GM12873 (cell line): ENCODE measurements around the gene CNTN4.
A peak's percentile ranks its signal among the peaks of the same experiment; 100 is the strongest.

ENCODE experiments used
- TF ChIP-seq, protein P1 (sequence below): IDR thresholded peaks from 2 replicates; pipeline ENCODE4 v1.5.1; 2012; ENCODE audit warnings: low read depth, mild to moderate bottlenecking, moderate library complexity, low read length, control low read depth; ENCODE audit not compliant: insufficient read depth; ENCODE audit errors: missing control alignments

CNTN4 gene

DNA sequence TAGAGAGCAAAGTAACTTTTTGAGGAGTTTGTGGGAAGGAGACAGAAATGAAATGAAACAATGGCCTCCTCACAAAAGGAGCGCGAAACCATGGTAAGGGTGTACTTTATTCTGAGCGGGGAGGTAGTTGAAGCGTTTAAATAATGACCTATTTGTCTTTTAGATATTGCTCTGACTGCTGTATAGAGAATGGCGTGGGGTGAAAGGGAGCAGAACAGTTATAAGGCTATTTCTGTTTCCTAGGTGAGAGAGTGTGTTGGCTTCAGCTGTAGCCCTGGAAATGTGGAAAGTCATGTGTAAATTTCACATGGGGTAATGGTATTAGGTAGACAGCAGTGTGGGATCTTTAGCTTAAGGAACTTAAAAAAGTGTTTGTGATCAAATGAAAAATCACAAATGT is 54.9 kb downstream of the CNTN4 start:
- TF ChIP-seq, protein P1, sequence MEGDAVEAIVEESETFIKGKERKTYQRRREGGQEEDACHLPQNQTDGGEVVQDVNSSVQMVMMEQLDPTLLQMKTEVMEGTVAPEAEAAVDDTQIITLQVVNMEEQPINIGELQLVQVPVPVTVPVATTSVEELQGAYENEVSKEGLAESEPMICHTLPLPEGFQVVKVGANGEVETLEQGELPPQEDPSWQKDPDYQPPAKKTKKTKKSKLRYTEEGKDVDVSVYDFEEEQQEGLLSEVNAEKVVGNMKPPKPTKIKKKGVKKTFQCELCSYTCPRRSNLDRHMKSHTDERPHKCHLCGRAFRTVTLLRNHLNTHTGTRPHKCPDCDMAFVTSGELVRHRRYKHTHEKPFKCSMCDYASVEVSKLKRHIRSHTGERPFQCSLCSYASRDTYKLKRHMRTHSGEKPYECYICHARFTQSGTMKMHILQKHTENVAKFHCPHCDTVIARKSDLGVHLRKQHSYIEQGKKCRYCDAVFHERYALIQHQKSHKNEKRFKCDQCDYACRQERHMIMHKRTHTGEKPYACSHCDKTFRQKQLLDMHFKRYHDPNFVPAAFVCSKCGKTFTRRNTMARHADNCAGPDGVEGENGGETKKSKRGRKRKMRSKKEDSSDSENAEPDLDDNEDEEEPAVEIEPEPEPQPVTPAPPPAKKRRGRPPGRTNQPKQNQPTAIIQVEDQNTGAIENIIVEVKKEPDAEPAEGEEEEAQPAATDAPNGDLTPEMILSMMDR, result no peak

DNA sequence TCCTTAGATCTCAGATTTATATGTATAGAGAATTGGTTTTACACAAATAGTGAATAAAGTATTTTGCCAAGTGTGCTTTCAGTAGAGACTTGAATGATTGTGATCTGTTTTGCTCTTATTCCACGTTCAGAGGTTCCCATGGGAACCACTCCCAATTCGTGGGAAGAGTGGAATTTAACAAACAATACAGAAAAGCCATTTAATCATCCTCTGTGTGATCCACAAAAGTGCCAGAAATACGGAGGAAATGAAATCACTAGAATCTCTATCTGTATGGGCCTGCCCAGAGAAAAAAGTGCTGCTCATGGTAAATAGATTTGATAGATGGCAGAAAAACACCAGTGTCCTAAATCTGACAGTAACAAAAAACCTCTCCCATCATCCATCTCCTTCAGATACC is 56.0 kb downstream of the CNTN4 start:
- TF ChIP-seq, protein P1, result no peak

DNA sequence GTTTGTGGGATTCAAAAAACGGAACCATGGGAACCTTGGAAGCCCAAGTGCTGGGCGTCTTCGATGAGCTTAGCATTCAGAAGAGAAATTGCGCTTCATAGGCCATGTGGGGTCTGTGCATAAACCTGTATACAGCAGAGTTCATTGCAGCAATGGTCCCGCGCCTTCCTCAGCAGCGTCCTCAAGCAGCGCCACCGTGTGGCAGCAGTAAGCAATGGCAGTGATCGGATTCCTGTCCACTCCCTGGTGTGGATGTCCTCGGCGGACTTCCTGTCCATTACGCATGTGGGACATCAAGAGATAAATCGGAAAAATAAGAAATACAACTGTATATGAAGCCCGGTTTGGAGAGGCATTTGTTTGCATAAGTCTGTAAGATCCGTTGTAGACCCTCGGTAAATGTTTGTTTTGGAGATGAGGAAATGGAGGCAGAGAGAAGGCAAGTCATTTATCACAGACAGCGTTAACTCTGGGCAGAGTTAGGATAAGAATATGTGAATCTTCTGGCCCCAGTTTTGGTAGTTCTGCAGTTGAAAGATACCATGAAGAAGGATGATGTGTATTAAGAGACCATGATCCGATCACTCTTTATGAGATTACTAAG is 57.7 kb downstream of the CNTN4 start:
- TF ChIP-seq, protein P1, result peak; percentile 78

DNA sequence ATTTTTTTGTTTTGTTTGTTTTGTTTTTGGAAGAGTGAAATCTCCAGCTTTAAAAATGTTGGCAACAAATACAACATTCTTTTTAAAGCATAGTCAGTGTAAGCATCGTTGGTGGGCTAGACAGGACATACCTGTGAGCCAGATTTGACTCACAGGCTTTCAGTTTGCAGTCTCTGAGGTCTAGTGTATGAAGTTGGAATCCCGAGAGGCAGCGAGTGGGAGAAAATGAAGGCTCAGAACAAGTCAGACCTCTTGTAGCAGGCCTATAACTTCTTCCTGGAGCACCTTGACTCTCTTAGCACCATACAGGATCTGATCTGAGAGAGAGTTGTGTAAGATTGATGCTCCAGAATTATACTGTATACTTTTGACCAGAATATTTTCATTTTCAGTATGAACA is 60.2 kb downstream of the CNTN4 start:
- TF ChIP-seq, protein P1, result no peak

DNA sequence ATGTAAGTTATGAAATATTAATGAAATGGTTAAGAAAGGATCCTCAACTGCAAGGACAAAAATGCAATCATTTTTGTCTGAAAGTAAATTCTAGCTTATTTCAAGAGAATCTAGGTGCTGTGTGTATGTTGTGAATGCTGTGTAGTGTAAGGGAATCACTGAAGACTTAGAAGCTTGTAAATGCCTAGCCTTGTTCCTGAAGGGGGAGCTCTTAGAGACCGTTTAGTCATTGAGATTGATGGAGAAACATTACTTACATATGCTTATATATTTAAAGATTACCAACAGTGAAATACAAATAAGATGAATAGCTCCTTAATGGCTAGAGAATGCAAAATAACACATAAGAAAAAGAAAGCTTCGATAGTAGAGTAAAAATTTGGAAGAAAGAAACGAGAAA is 67.9 kb downstream of the CNTN4 start:
- TF ChIP-seq, protein P1, result no peak

DNA sequence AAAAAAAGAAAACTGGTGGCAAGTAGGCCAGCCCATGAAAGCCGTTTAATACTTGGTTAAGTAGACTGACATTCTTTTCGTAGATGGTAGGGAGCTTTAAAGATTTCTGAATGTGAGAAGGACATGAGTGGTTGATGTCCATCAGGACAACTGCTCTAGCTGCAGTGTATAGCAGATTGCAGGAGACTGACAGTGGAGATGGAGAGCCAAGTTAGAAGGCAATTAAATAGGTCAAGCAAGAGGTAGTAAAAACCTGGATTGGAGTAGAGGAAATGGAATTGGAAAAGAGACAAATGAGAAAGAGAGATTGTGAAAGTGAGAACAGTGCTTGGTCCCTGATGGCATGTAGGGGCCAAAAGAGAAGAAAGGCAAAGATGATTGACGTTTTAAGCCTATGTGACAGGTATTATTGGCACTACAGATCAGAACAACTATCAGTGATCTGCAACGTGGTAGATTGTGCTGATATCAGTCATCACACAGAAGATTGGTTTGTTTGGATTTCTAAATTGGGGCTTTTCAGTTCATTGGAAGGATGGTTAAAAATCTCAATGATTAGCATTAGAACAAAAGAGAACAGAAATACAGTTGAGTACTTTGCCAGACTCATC is 74.0 kb downstream of the CNTN4 start:
- TF ChIP-seq, protein P1, result no peak

DNA sequence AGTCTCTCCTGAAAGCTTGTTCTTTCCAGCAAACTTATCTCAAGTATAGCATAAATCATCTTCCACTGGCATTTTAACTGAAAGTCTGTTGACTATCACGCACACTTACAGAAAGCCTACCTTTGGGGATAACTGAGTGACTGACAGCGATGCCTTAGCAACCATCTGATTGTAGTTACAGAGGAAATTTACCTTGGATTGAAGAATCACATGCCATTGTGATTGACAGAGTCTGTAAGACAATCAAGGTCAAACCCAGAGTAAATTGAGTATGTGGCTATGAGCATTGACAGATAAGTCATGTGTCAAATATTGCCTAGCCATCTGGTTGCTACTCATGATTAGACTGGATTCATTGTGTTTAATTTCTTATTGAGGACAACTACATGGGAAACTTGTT is 82.0 kb downstream of the CNTN4 start:
- TF ChIP-seq, protein P1, result no peak
